ENCODE data around the gene RNPS1.

Gene RNPS1

GRCh38 chr16:2289282-2289681 lies 21.4 kb upstream of the RNPS1 start:
- no peak for DNase-seq (ENCODE audit: low read depth in 1 of 2, low spot score in 1 of 2)
- in situ Hi-C loops (cut with HindIII; ENCODE audit: low pct_unique_long_range_greater_than_20kb, low sequenced_read_pairs), result no loop called here
- TF ChIP-seq JUND (IDR thresholded peaks at IDR 0.05; ENCODE audit: low read depth), result no peak

DNA sequence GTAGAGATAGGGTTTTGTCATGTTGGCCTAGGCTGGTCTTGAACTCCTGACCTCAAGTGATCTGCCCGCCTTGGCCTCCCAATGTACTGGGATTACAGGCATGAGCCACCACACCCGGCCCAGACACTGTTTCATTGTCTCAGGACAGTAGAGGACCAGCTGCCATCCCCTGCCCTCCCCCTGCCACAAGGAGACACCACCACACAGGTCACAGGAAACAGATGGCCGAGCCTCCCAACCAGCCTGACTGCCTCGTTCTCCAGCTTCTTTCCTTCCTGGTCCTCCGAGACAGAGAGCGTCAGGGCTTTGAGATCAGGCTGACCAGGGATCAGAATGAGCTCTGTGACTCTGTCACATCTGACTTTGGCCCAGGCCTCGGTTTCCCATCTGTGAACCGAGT lies 20.8 kb upstream of the RNPS1 start:
- DNase-seq (ENCODE audit: low read depth in 1 of 2, low spot score in 1 of 2), result no peak
- no peak for TF ChIP-seq JUND (IDR thresholded peaks at IDR 0.05; ENCODE audit: low read depth)
- in situ Hi-C loops (cut with HindIII; ENCODE audit: low pct_unique_long_range_greater_than_20kb, low sequenced_read_pairs), result no loop called here

- in situ Hi-C loops (cut with HindIII; ENCODE audit: low pct_unique_long_range_greater_than_20kb, low sequenced_read_pairs), result no loop called here
- TF ChIP-seq JUND (IDR thresholded peaks at IDR 0.05; ENCODE audit: low read depth), result no peak
- no peak for DNase-seq (ENCODE audit: low read depth in 1 of 2, low spot score in 1 of 2)
Observed at GRCh38 chr16:2287916-2288547, 20.1 kb upstream of the RNPS1 start.

- in situ Hi-C loops (cut with HindIII; ENCODE audit: low pct_unique_long_range_greater_than_20kb, low sequenced_read_pairs), result no loop called here
- no peak for TF ChIP-seq JUND (IDR thresholded peaks at IDR 0.05; ENCODE audit: low read depth)
- DNase-seq (ENCODE audit: low read depth in 1 of 2, low spot score in 1 of 2), result no peak
Observed at GRCh38 chr16:2286550-2286949, 18.6 kb upstream of the RNPS1 start.

- in situ Hi-C loops (cut with HindIII; ENCODE audit: low pct_unique_long_range_greater_than_20kb, low sequenced_read_pairs), result no loop called here
- no peak for TF ChIP-seq JUND (IDR thresholded peaks at IDR 0.05; ENCODE audit: low read depth)
- DNase-seq (ENCODE audit: low read depth in 1 of 2, low spot score in 1 of 2), result no peak
Observed at GRCh38 chr16:2285731-2286191, 17.8 kb upstream of the RNPS1 start.

GRCh38 chr16:2284797-2285576 lies 17.1 kb upstream of the RNPS1 start:
- in situ Hi-C loops (cut with HindIII; ENCODE audit: low pct_unique_long_range_greater_than_20kb, low sequenced_read_pairs), result no loop called here
- TF ChIP-seq JUND (IDR thresholded peaks at IDR 0.05; ENCODE audit: low read depth), result no peak
- no peak for DNase-seq (ENCODE audit: low read depth in 1 of 2, low spot score in 1 of 2)

- TF ChIP-seq JUND (IDR thresholded peaks at IDR 0.05; ENCODE audit: low read depth), result no peak
- in situ Hi-C loops (cut with HindIII; ENCODE audit: low pct_unique_long_range_greater_than_20kb, low sequenced_read_pairs), result no loop called here
- no peak for DNase-seq (ENCODE audit: low read depth in 1 of 2, low spot score in 1 of 2)
Observed at GRCh38 chr16:2284001-2284770, 16.3 kb upstream of the RNPS1 start.

DNA sequence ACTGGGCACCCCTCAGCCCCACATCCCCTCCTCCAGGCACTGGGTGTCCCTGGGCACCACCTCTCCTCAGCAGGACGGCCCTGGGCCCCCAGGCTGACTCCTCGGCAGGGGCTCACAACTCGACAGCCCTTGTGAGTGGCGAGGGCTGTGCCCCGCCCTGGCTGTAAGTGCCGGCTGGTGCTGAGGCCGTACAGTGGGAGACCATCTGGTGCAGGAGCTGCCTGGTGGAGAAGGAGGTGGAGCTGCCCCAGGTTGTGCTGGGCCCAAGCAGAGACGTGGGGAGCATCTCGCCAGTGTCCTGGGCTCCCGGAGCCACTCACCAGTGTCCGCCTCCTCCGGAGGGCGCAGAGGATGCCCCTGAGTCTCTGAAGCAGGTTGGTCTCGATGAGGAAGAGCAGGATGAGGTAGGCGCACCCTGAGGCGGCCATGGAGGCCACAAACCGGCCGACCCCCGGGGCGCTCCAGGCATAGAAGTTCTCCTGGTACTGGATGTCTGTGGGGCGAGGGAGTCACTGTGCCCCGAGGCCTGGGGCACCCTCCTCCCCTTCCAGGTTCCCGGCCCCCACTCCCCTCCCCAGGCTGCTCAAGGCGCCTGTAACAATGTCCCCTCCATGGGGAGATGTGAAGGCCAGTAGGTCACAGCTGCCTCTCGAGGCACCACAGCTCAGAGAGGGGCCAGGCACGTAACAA lies 15.1 kb upstream of the RNPS1 start:
- DNase-seq (ENCODE audit: low read depth in 1 of 2, low spot score in 1 of 2), result no peak
- in situ Hi-C loops (cut with HindIII; ENCODE audit: low pct_unique_long_range_greater_than_20kb, low sequenced_read_pairs), result no loop called here
- no peak for TF ChIP-seq JUND (IDR thresholded peaks at IDR 0.05; ENCODE audit: low read depth)

DNA sequence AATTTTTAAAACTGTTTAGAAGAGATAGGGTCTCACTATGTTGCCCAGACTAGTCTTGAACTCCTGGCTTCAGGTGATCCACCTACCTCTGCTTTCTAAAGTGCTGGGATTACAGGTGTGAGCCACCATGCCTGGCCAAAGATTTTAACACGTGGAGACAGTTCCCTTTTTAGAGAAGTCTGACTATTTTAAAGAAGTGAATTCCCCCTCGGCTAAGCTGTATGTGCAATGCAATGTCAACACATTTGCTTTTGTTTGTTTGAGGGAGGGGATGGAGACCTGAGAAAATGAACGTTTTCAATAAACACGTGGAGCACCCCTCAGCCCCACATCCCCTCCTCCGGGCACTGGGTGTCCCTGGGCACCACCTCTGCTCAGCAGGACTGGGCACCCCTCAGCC lies 14.3 kb upstream of the RNPS1 start:
- no peak for TF ChIP-seq JUND (IDR thresholded peaks at IDR 0.05; ENCODE audit: low read depth)
- in situ Hi-C loops (cut with HindIII; ENCODE audit: low pct_unique_long_range_greater_than_20kb, low sequenced_read_pairs), result no loop called here
- no peak for DNase-seq (ENCODE audit: low read depth in 1 of 2, low spot score in 1 of 2)

GRCh38 chr16:2280981-2281542 lies 13.1 kb upstream of the RNPS1 start:
- TF ChIP-seq JUND (IDR thresholded peaks at IDR 0.05; ENCODE audit: low read depth), result no peak
- no peak for DNase-seq (ENCODE audit: low read depth in 1 of 2, low spot score in 1 of 2)
- in situ Hi-C loops (cut with HindIII; ENCODE audit: low pct_unique_long_range_greater_than_20kb, low sequenced_read_pairs), result no loop called here

DNA sequence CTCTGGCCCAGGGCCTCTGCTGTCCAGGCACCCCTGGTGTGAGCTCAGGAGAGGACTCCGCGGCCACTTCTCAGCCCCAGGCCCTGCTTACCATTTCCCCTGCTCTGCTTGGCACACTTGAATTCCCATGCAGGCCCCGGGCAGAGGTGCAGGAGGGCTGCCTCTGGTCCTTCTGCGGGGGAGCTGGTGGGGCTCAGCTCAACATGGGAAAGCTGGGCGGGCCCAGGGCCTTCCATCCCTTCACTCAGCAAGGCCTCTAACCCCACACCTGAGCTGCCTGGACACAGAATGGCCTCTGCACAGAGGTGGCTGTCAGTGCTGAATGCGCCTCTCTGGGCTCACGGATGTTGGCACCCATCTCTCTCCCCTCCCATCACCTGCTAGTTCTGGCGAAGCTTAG lies 12.5 kb upstream of the RNPS1 start:
- no peak for TF ChIP-seq JUND (IDR thresholded peaks at IDR 0.05; ENCODE audit: low read depth)
- in situ Hi-C loops (cut with HindIII; ENCODE audit: low pct_unique_long_range_greater_than_20kb, low sequenced_read_pairs), result no loop called here
- DNase-seq (ENCODE audit: low read depth in 1 of 2, low spot score in 1 of 2), result no peak

All from T47D (cell line).